HFF-Myc (cell line): ENCODE measurements around the gene SPATA24.

Experiments
- DNase-seq: peaks from one replicate; pipeline ENCODE4 v3.0.0-alpha.2; 2011; ENCODE audit warnings: low read depth; ENCODE audit errors: extremely low read depth
- H3K4me3 ChIP-seq: replicated peaks from 2 replicates; pipeline ENCODE4 v1.5.1; 2011; ENCODE audit warnings: low read depth, mild to moderate bottlenecking, control low read depth, low read length
- TF ChIP-seq, protein P1 (sequence below): IDR thresholded peaks from 2 replicates; pipeline ENCODE4 v1.5.1; 2012; ENCODE audit warnings: mild to moderate bottlenecking, low read depth, low read length, control low read depth; ENCODE audit errors: missing control alignments

SPATA24 gene, protein sequence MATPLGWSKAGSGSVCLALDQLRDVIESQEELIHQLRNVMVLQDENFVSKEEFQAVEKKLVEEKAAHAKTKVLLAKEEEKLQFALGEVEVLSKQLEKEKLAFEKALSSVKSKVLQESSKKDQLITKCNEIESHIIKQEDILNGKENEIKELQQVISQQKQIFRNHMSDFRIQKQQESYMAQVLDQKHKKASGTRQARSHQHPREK

DNA sequence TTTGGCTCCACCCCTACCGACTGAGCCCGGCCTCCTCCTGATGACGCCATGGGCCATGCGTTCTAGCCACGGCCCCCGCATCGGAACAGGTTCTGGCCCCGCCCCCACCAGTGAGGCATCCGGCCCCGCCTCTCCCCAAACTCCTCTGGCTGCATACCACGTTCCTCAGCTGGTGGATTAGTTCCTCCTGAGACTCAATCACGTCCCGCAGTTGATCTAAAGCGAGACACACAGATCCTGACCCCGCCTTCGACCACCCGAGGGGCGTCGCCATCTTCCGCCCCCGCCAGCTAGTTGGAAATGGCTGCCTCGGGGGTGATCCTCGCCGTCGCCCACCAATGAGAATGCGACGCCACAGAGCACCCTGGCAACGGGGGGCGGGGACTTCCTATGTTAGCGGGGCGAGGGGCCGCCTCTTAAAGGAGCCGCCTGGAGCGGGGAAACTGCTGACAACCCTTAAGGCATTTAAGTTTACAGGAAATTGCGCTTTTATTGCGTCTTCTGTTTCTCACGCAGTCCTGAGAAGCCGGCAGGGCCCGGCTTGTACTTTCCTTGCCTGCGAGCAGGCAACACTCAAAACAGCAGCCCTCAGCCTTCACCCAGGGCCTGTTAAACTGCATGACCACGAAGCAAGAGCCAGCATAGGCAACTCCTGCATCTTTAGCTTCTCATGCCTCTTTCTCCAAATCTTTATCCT lies at the start of gene SPATA24:
SPATA24 (minus strand) TSS at position 303 of the 697 bp plus-strand sequence; CDS start at position 274, 29 bp downstream.
- TF ChIP-seq, protein P1, sequence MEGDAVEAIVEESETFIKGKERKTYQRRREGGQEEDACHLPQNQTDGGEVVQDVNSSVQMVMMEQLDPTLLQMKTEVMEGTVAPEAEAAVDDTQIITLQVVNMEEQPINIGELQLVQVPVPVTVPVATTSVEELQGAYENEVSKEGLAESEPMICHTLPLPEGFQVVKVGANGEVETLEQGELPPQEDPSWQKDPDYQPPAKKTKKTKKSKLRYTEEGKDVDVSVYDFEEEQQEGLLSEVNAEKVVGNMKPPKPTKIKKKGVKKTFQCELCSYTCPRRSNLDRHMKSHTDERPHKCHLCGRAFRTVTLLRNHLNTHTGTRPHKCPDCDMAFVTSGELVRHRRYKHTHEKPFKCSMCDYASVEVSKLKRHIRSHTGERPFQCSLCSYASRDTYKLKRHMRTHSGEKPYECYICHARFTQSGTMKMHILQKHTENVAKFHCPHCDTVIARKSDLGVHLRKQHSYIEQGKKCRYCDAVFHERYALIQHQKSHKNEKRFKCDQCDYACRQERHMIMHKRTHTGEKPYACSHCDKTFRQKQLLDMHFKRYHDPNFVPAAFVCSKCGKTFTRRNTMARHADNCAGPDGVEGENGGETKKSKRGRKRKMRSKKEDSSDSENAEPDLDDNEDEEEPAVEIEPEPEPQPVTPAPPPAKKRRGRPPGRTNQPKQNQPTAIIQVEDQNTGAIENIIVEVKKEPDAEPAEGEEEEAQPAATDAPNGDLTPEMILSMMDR: no peak
- H3K4me3 ChIP-seq: peak within 1 kb of the TSS; percentile 56
- peak; percentile 90 for DNase-seq

DNA sequence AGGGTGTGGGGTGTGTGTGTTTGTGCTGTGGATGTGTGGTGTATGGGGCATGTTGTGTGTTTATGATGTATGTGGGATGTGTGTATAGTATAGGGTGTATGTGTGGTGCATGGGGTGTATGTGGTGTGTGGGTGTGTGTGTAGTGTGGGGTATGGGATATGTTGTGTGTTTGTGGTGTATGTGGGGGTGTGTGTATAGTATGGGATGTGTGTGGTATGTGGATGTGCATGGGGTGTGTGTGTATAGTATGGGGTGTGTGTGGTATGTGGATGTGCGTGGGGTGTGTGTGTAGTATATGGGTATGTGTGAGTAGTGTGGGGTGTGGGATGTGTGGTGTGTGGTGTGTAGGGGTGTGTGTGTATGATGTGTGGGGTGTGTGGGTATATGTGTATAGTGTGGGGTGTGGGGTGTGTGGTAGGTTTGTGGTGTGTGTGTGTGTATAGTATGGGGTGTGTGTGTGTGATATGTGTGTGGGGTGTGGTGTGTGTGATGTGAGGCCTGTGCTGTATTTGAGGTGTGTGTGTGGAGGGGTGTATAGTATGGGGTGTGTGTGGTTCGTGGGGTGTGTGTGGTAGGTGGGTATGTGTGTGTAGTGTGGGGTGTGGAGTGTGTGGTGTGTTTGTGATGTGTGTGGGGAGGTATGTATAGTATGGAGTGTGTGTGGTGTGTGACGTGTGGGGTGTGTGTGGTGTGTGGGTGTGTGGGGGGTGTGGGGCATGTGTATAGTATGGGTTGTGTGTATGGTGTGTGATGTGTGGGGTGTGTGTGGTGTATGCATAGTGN lies 48.2 kb upstream of the SPATA24 start:
- H3K4me3 ChIP-seq: no peak overlapping the region
- TF ChIP-seq, protein P1: no peak

DNA sequence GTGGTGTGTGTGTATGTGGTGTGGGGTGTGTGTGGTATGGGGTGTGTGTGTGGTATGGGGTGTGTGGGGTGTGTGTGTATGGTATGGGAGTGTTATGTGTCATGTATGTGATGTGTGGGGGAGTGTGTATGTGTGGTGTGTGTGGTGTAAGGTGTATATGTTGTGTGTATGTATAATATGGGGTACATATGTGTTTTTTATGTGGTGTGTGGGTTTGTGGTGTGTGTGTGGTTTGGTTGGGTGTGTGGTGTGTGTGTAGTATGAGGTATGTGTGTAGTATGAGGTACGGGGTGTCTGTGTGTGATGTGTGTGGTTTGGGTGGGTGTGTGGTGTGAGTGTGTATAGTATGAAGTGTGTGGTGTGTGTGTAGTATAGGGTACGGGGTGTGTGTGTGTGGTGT lies 47.3 kb upstream of the SPATA24 start:
- H3K4me3 ChIP-seq: no peak overlapping the region
- no peak for DNase-seq
- TF ChIP-seq, protein P1: no peak

More for the DNA sequence above, 48.2 kb upstream of the SPATA24 start:
- no peak for DNase-seq

DNA sequence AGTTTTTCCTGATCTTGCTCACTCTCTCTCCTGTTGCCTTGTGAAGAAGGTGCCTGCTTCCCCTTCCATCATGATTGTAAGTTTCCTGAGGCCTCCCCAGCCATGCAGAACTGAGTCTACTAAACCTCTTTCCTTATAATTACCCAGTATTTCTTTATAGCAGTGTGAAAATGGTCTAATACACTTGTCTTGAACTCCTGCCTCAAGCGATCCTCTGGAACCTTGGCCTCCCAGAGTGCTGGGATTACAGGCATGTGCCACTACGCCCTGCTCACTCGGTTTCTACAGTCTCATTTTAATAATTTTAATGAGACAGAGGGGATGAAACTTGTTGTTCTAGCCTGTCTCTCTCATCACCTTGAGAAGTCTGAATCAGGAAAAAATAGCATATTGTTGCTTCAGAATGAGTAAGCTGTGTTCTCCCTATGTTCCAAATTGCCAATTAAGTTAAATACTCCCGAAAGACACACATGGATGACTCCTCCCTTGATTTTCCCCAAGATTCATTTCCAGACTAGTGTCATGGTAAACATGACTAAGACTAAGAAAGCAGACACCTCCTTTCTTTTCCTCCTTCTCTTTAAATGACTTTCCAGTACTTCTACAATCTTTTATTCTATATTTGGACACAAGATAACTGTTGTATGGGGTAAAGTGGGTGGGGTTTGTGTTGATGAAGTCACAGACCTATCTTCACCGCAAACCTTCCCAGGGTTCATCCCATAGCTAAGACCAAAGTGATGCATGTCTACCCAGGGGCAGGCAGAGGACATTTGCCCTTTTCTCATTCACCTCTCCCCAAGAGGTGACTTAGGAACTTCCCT lies 43.3 kb upstream of the SPATA24 start:
- no peak for DNase-seq
- TF ChIP-seq, protein P1: no peak

DNA sequence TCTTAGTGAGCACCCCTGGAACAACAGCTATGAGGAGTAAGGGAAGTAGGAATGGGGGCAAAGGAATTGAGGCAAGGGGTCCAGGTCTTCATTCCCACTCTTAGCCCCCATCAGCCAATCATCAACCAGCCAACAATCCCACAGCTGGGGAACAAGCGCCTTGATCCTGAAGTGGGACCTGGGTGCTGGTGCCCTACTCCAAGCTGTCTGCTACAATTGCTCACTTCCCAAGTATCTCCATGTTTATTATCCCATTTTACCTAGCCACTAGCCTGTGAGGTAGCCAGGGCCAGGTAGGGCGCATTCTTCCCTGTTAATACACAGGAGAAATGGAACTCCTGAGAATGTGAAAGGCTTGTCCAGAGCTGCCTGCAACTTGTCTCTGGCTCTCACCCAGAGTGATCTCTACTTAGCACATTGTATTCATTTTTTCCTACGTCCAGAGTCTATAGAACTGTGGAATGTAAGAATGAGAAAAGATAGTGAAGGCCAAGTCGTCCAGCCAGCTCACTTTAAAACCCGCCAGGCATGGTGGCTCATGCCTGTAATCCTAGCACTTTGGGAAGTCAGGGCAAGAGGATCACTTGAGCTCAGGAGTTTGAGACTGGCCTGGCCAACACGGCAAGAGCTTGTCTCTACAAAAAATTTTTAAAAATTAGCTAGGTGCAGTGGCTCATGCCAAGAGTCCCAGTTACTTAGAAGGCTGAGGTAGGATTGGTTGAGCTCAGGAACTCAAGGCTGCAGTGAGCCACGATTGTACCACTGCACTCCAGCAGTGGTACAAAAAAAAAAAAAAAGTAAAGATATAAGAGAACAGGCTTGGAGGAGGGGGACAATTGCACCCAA lies 41.7 kb upstream of the SPATA24 start:
- TF ChIP-seq, protein P1: no peak
- no peak for DNase-seq
- H3K4me3 ChIP-seq: no peak overlapping the region

More for the DNA sequence above, 43.3 kb upstream of the SPATA24 start:
- no peak overlapping the region for H3K4me3 ChIP-seq
